K562 (cell line): ENCODE results near the gene FRYL. TPM values are rescaled to one million over a fixed set of nuclear protein-coding genes. Genes with fewer than 3 reads are reported as not detected.
A peak's percentile ranks its signal among the peaks of the same experiment; 100 is the strongest.

Experiments
- ATAC-seq: fragments of 200-7000 bp; cut with Tn5 transposase; 3 replicates; pipeline ENCODE4 v1.9.1; 2020; ENCODE audit warnings: moderate library complexity
- BruUV-seq: library from RNA; stranded (reverse); fragments of 400-500 nt; replicated peaks from 2 replicates; lab custom pipeline; 2021; lab: Mats Ljungman, UMichigan
- CTCF ChIA-PET: fragments of 300-600 bp; formaldehyde crosslinking; extraction: SDS; loops from one replicate; lab custom pipeline; 2021; ENCODE audit warnings: low intra/inter-chr PET ratio; lab: Yijun Ruan, JAX
- POLR2A ChIA-PET: fragments of 300-600, 350-650 bp; sonication (Branson Sonifier 250); formaldehyde crosslinking; extraction: SDS; loops from one replicate; lab custom pipeline; 2021; ENCODE audit warnings: antibody characterized with exemption, inconsistent platforms; lab: Yijun Ruan, JAX
- DNase-seq, 4 experiments: peaks; one replicate each; pipeline versions ENCODE4 v3.0.0 to v3.0.0-alpha.2; 2011 to 2018; ENCODE audit warnings: low spot score in 3 of 4, mixed read lengths in 3 of 4; ENCODE audit errors: extremely low read depth in 1 of 4
- FAIRE-seq: peaks from 2 replicates; lab custom pipeline; 2011; peaks lifted over from hg19 to GRCh38; lab: Jason Lieb, UNC
- H2AFZ ChIP-seq: 2 replicates; pipeline ENCODE4 v1.6.0; 2011; ENCODE audit warnings: low read depth, low read length, control low read depth, inconsistent platforms
- H3K27ac ChIP-seq: fragments of 200-600 bp; 3 replicates; pipeline ENCODE4 v1.8.0; 2011; ENCODE audit warnings: low read depth, mild to moderate bottlenecking, control low read depth, inconsistent platforms, low read length, moderate library complexity, mixed read lengths; ENCODE audit errors: extremely low read depth
- H3K27me3 ChIP-seq, 2 experiments: fragments of 300-600 bp in 1 of 2; 2 replicates in 1 of 2; 3 replicates in 1 of 2; pipeline versions ENCODE4 v1.6.0 to v1.8.0; 2011; ENCODE audit warnings: inconsistent platforms in 2 of 2, low read length in 2 of 2, mild to moderate bottlenecking in 1 of 2, mixed read lengths in 1 of 2, moderate library complexity in 1 of 2; ENCODE audit not compliant: control insufficient read depth in 2 of 2, insufficient read depth in 2 of 2
- H3K36me3 ChIP-seq: fragments of 300-600 bp; 3 replicates; pipeline ENCODE4 v1.8.0; 2011; ENCODE audit warnings: mild to moderate bottlenecking, low read length, inconsistent platforms; ENCODE audit not compliant: control insufficient read depth, insufficient read depth
- H3K4me1 ChIP-seq, 2 experiments: fragments of 200-600 bp in 1 of 2; replicated peaks in 1 of 2; 2 replicates in 1 of 2; 3 replicates in 1 of 2; pipeline versions ENCODE4 v1.5.1 to v1.8.0; 2011; ENCODE audit warnings: inconsistent platforms in 2 of 2, low read length in 2 of 2, mild to moderate bottlenecking in 1 of 2, mixed read lengths in 1 of 2, moderate library complexity in 1 of 2; ENCODE audit not compliant: control insufficient read depth in 2 of 2, insufficient read depth in 2 of 2
- H3K4me2 ChIP-seq: 2 replicates; pipeline ENCODE4 v1.6.1; 2011; ENCODE audit warnings: low read length, control low read depth, inconsistent platforms, mixed read lengths; ENCODE audit not compliant: insufficient read depth
- H3K4me3 ChIP-seq: fragments of 200-600 bp; sonication (generic), shearing (Covaris generic); 2 replicates; pipeline ENCODE4 v1.5.1; 2016; ENCODE audit warnings: control low read depth, inconsistent platforms
- H3K79me2 ChIP-seq: fragments of 200-600 bp; 3 replicates; pipeline ENCODE4 v1.8.0; 2011; ENCODE audit warnings: low read length, inconsistent platforms; ENCODE audit not compliant: control insufficient read depth, insufficient read depth
- H3K9ac ChIP-seq, 2 experiments: 2 replicates each; pipeline versions ENCODE4 v1.6.0 to v1.6.1; 2011; ENCODE audit warnings: low read depth in 2 of 2, low read length in 2 of 2, control low read depth in 1 of 2, inconsistent platforms in 1 of 2, mild to moderate bottlenecking in 1 of 2, mixed read lengths in 1 of 2; ENCODE audit not compliant: insufficient read depth in 1 of 2
- H3K9me1 ChIP-seq: one replicate; pipeline ENCODE4 v1.6.0; 2011; ENCODE audit warnings: inconsistent platforms, mild to moderate bottlenecking, low read length, moderate library complexity; ENCODE audit not compliant: control insufficient read depth, insufficient read depth
- H3K9me3 ChIP-seq: replicated peaks from 2 replicates; pipeline ENCODE4 v1.5.1; 2011; ENCODE audit warnings: low read depth, low read length, inconsistent platforms; ENCODE audit not compliant: control insufficient read depth, insufficient read depth
- H4K20me1 ChIP-seq: replicated peaks from 2 replicates; pipeline ENCODE4 v1.6.1; 2011; ENCODE audit warnings: low read length, inconsistent platforms, mixed read lengths; ENCODE audit not compliant: control insufficient read depth, insufficient read depth
- CHAMP1 ChIP-seq: fragments of 450-650 bp; IDR thresholded peaks from 2 replicates; pipeline ENCODE4 v1.6.1; 2016; ENCODE audit warnings: mild to moderate bottlenecking
- E2F4 ChIP-seq: sonication (generic); formaldehyde crosslinking; IDR thresholded peaks from 2 replicates; pipeline ENCODE4 v1.8.0; 2022; ENCODE audit warnings: mild to moderate bottlenecking, low read depth, missing genetic modification reagents
- GATAD2A ChIP-seq: fragments of 450-650 bp; IDR thresholded peaks from 2 replicates; pipeline ENCODE4 v1.6.1; 2017
- GATAD2B ChIP-seq: fragments of 450-650 bp; IDR thresholded peaks from 2 replicates; pipeline ENCODE4 v1.6.1; 2017; ENCODE audit warnings: mild to moderate bottlenecking, borderline replicate concordance
- GTF2A2 ChIP-seq: IDR thresholded peaks from 2 replicates; pipeline ENCODE4 v1.6.1; 2016; ENCODE audit warnings: mild to moderate bottlenecking, missing genetic modification characterization, missing compliant biosample characterization
- HINFP ChIP-seq: fragments of 450-650 bp; conservative IDR thresholded peaks from 2 replicates; pipeline ENCODE4 v1.6.1; 2016; ENCODE audit warnings: missing genetic modification characterization, low read depth, mild to moderate bottlenecking, control low read depth, missing compliant biosample characterization
- IRF1 ChIP-seq: sonication (generic); formaldehyde crosslinking; IDR thresholded peaks from 2 replicates; pipeline ENCODE4 v1.8.0; 2022; ENCODE audit warnings: missing genetic modification reagents, mild to moderate bottlenecking, borderline replicate concordance
- KAT7 ChIP-seq: sonication (generic); formaldehyde crosslinking; IDR thresholded peaks from 2 replicates; pipeline ENCODE4 v1.8.0; 2022; ENCODE audit warnings: missing genetic modification reagents, mild to moderate bottlenecking, borderline replicate concordance
- MTF1 ChIP-seq: fragments of 250-450 bp; sonication (Bioruptor Pico); IDR thresholded peaks from 2 replicates; pipeline ENCODE4 v1.9.0; 2021; ENCODE audit warnings: moderate library complexity, mild to moderate bottlenecking, inconsistent platforms, borderline replicate concordance
- RBM17 ChIP-seq: fragments of 200-400 bp; formaldehyde crosslinking; IDR thresholded peaks from 2 replicates; pipeline ENCODE4 v1.6.1; 2017; ENCODE audit warnings: low read depth, mild to moderate bottlenecking, low read length, borderline replicate concordance
- ZNF175 ChIP-seq: fragments of 200-800 bp; sonication (Bioruptor generic); IDR thresholded peaks from 2 replicates; pipeline ENCODE4 v1.6.1; 2016; ENCODE audit warnings: low read depth, mild to moderate bottlenecking, missing genetic modification characterization, missing compliant biosample characterization
- ZNF277 ChIP-seq: fragments of 250-450 bp; sonication (Bioruptor Pico); IDR thresholded peaks from 2 replicates; pipeline ENCODE4 v1.8.0; 2022; ENCODE audit warnings: inconsistent platforms, mild to moderate bottlenecking, moderate library complexity, borderline replicate concordance
- ZNF316 ChIP-seq: fragments of 450-650 bp; IDR thresholded peaks from 2 replicates; pipeline ENCODE4 v1.6.1; 2016
- WGBS: fragments of 100-300 bp; shearing (Covaris generic); methylation state at CpG from one replicate; pipeline ENCODE4 v1.1.6; 2016; ENCODE audit warnings: low coverage, mixed read lengths; ENCODE audit not compliant: insufficient coverage; ENCODE audit errors: missing lambda C conversion rate; 5-methylcytosine and 5-hydroxymethylcytosine counted together
- in situ Hi-C: fragments of 300-500 bp; cut with MboI; formaldehyde crosslinking; loops from 4 replicates; pipeline ENCODE4 v1.15.0; 2018; ENCODE audit warnings: inconsistent platforms, mixed read lengths
- intact Hi-C: fragments of 100-400 bp; cut with micrococcal nuclease; formaldehyde crosslinking; loops from 2 replicates; pipeline ENCODE4 v1.14.2; 2022
- polyA plus RNA-seq, 8 experiments: library from polyadenylated mRNA; depleted of rRNA in 4 of 8; stranded (reverse) in 5 of 8; unstranded in 3 of 8; fragments of >200 nt; fragmentation: Nextera tagmentation in 2 of 8; fragmentation: Illumina TruSeq in 1 of 8; extraction: Ambion mirVana in 2 of 8; extraction: Trizol in 1 of 8; gene quantifications; 2 replicates each; pipeline versions ENCODE4 v1.2.1 to v1.2.3, GENCODE V29; 2011 to 2014; ENCODE audit warnings: inconsistent platforms in 1 of 8, missing spikeins in 1 of 8
- total RNA-seq, 7 experiments: library from RNA; depleted of rRNA in 6 of 7; stranded (reverse); fragments of >200 nt in 6 of 7; fragmentation: Illumina TruSeq in 2 of 7; extraction: Trizol in 2 of 7; gene quantifications; 2 replicates each; pipeline versions ENCODE4 v1.2.1 to v1.2.3, GENCODE V29; 2011 to 2021; ENCODE audit warnings: low replicate concordance in 1 of 7

Gene FRYL
- total and polyA plus RNA-seq, 9 of the 15 experiments (the other 6 are each of a cell fraction or from before 2014, with no cell fraction given): 7.2 to 34.9 (median 15.9) TPM

- H3K36me3 ChIP-seq: peaks cover 49% of the 10 kb centered on the region; the same call in 2 of the 3 replicates
- FAIRE-seq: no peak
- CTCF ChIA-PET: no interaction called here
- TF ChIP-seq ZNF316: no peak
- TF ChIP-seq RBM17: no peak
- no peak for TF ChIP-seq GTF2A2 (tag)
- TF ChIP-seq E2F4 (CRISPR knock-in tag): no peak
- no peak for TF ChIP-seq IRF1 (CRISPR knock-in tag)
- TF ChIP-seq MTF1: no peak
- TF ChIP-seq GATAD2B: no peak
- no peak for TF ChIP-seq GATAD2A
- TF ChIP-seq HINFP (tag): no peak
- TF ChIP-seq ZNF175: no peak
- no peak for TF ChIP-seq KAT7
- no peak for TF ChIP-seq ZNF277 (CRISPR knock-in tag)
- TF ChIP-seq CHAMP1: no peak
Measured at GRCh38 chr4:48504026-48504330, 276.1 kb downstream of the FRYL start.

More at GRCh38 chr4:48504026-48504330, 276.1 kb downstream of the FRYL start:
- H3K4me2 ChIP-seq: no peak overlapping the region
- no peaks in the 10 kb centered on the region for H3K79me2 ChIP-seq
- H4K20me1 ChIP-seq: no peaks in the 10 kb centered on the region
- H3K4me1 ChIP-seq: peaks cover 0 to 3% of the 10 kb centered on the region in 2 experiments; a peak in 2 of 5 replicates
- DNase-seq: no peak
- H3K9ac ChIP-seq: no peak overlapping the region
- in situ Hi-C loops: no loop called here
- no peaks in the 10 kb centered on the region for H3K9me3 ChIP-seq
- H2AFZ ChIP-seq: no peak overlapping the region
- H3K4me3 ChIP-seq: no peak overlapping the region
- BruUV-seq: no TSS peak
- WGBS: 54% methylated on average over 2 of the region's 2 CpGs
- ATAC-seq: no peak
- POLR2A ChIA-PET: interaction anchor here (1.8 kb wide), 1 partner anchor 10 kb away, joined by 7 read pairs; no protein-coding TSS in a partner anchor
- peak overlapping the region; percentile 11; the same call in 1 of the 3 replicates for H3K27ac ChIP-seq
- intact Hi-C loops: no loop called here
- no peaks in the 10 kb centered on the region for H3K27me3 ChIP-seq
- H3K9me1 ChIP-seq: no peaks in the 10 kb centered on the region
